Activated CD8-positive, alpha-beta T cell treated with anti-CD3 and anti-CD28 coated beads for 36 hours (primary cell): ENCODE results near the gene OR1J4. TPM values are rescaled to one million over a fixed set of nuclear protein-coding genes. Genes with fewer than 3 reads are reported as not detected.
A peak's percentile ranks its signal among the peaks of the same experiment; 100 is the strongest.

Experiments used
- ATAC-seq: fragments of 200-7000 bp; cut with Tn5 transposase; one replicate; pipeline ENCODE4 v1.10.0; 2021; ENCODE audit warnings: mild to moderate bottlenecking, moderate library complexity
- CTCF ChIA-PET: fragments of 350-600 bp; sonication (Branson Sonifier 250); formaldehyde crosslinking; loops from one replicate; lab custom pipeline; 2021; ENCODE audit warnings: antibody characterized with exemption; lab: Charles Lee
- POLR2A ChIA-PET: fragments of 350-600 bp; sonication (Branson Sonifier 250); formaldehyde crosslinking; loops from one replicate; lab custom pipeline; 2021; ENCODE audit warnings: antibody characterized with exemption; lab: Charles Lee
- DNase-seq: peaks from one replicate; pipeline ENCODE4 v3.0.0-alpha.2; 2020
- H3K27ac Mint-ChIP-seq: one replicate; pipeline ENCODE4 v1.8.0; 2021; ENCODE audit warnings: mild to moderate bottlenecking, mixed read lengths
- H3K27me3 Mint-ChIP-seq: one replicate; pipeline ENCODE4 v1.8.0; 2021; ENCODE audit warnings: mixed read lengths
- H3K36me3 Mint-ChIP-seq: one replicate; pipeline ENCODE4 v1.8.0; 2021; ENCODE audit warnings: low read depth, mixed read lengths
- H3K4me1 Mint-ChIP-seq: one replicate; pipeline ENCODE4 v1.8.0; 2021; ENCODE audit warnings: low read depth, mixed read lengths
- H3K4me3 Mint-ChIP-seq: one replicate; pipeline ENCODE4 v1.8.0; 2021; ENCODE audit warnings: mild to moderate bottlenecking, moderate library complexity, mixed read lengths
- H3K9me3 Mint-ChIP-seq: one replicate; pipeline ENCODE4 v1.8.0; 2021; ENCODE audit warnings: mixed read lengths
- CTCF ChIP-seq: fragments of 200-600 bp; IDR thresholded peaks from one replicate; pipeline ENCODE4 v1.8.0; 2022; ENCODE audit warnings: antibody characterized with exemption, mild to moderate bottlenecking
- intact Hi-C: fragments of 100-400 bp; cut with micrococcal nuclease; formaldehyde crosslinking; loops from one replicate; pipeline ENCODE4 v1.10.0; 2022
- total RNA-seq, 2 experiments: library from RNA; stranded (reverse); gene quantifications; one replicate each; pipeline ENCODE4 v1.2.3, GENCODE V29; 2021

The OR1J4 gene
- total RNA-seq, 2 experiments from 2014 or later, result not detected

- peaks cover 7% of the 10 kb centered on the region for H3K9me3 Mint-ChIP-seq
- peaks cover 9% of the 10 kb centered on the region for H3K27me3 Mint-ChIP-seq
- no peak for TF ChIP-seq CTCF
- CTCF ChIA-PET, result interaction anchor here (1.2 kb wide), 1 partner anchor 63 kb away, joined by 3 read pairs; no protein-coding TSS in a partner anchor
- H3K4me3 Mint-ChIP-seq, result no peak overlapping the region
- peak; percentile 78 for DNase-seq
- peak; percentile 91 for ATAC-seq
- POLR2A ChIA-PET, result no interaction called here
- H3K36me3 Mint-ChIP-seq, result no peaks in the 10 kb centered on the region
- intact Hi-C loops, result no loop called here
- H3K4me1 Mint-ChIP-seq, result peaks cover 12% of the 10 kb centered on the region
- no peak overlapping the region for H3K27ac Mint-ChIP-seq
Observed at GRCh38 chr9:122562134-122562760, 43.3 kb downstream of the OR1J4 start.

GRCh38 chr9:122567901-122568300 is 49.0 kb downstream of the OR1J4 start:
- CTCF ChIA-PET, result no interaction called here

More at GRCh38 chr9:122567901-122568300, 49.0 kb downstream of the OR1J4 start:
- ATAC-seq, result no peak
- intact Hi-C loops, result no loop called here
- Mint-ChIP-seq H3K9me3 (peaks cover 3% of the 10 kb centered on the region), H3K36me3 (no peaks in the 10 kb centered on the region), H3K4me1 (peaks cover 17% of the 10 kb centered on the region), H3K27me3 (no peaks in the 10 kb centered on the region), H3K4me3 (no peak overlapping the region), H3K27ac (no peak overlapping the region)
- POLR2A ChIA-PET, result no interaction called here
- no peak for TF ChIP-seq CTCF
- DNase-seq, result no peak

Other genes starting within 250 kb of the OR1J4 start
- under 1 TPM in 1 of 2 experiments, not detected in 1; 0.23 TPM for gene PTGS1, start 148.1 kb upstream of the OR1J4 start, total RNA-seq
- not detected for gene OR1J1, start 41.2 kb upstream of the OR1J4 start, total RNA-seq
- not detected for gene OR1J2, start 8.3 kb upstream of the OR1J4 start, total RNA-seq
- not detected for gene OR1N1, start 8.2 kb downstream of the OR1J4 start, total RNA-seq
- not detected for gene OR1N2, start 34.0 kb downstream of the OR1J4 start, total RNA-seq
- not detected for gene OR1L8, start 64.2 kb downstream of the OR1J4 start, total RNA-seq
- not detected for gene OR1Q1, start 95.6 kb downstream of the OR1J4 start, total RNA-seq
- gene OR1B1, start 138.5 kb downstream of the OR1J4 start, total RNA-seq, result not detected
- gene OR1L1, start 142.6 kb downstream of the OR1J4 start, total RNA-seq, result not detected
- gene OR1L3, start 156.0 kb downstream of the OR1J4 start, total RNA-seq, result not detected
- gene OR1L4, start 204.8 kb downstream of the OR1J4 start, total RNA-seq, result not detected
- not detected for gene OR1L6, start 223.2 kb downstream of the OR1J4 start, total RNA-seq